ENCODE measurements around the gene TPSG1.

DNA sequence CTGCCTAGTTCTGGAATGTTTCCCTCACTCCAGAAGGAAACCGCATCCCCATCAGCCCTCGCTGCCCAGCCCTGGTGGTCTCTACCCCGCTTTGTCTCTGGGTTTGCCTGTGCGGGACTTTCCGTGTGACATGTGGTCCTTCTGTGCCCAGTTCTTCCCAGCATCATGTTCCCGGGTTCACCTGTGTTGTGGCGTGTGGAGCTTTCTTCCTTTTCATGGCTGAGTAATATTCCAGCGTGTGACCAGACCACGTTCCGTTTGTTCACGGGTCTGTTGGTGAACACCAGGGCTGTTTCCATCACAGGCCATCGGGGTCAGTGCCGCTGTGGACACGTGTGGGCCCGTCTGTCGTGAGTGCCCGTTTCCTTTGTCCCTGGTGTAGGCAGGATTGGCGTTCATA lies 40.1 kb downstream of the TPSG1 start:
- TF ChIP-seq, protein P1, sequence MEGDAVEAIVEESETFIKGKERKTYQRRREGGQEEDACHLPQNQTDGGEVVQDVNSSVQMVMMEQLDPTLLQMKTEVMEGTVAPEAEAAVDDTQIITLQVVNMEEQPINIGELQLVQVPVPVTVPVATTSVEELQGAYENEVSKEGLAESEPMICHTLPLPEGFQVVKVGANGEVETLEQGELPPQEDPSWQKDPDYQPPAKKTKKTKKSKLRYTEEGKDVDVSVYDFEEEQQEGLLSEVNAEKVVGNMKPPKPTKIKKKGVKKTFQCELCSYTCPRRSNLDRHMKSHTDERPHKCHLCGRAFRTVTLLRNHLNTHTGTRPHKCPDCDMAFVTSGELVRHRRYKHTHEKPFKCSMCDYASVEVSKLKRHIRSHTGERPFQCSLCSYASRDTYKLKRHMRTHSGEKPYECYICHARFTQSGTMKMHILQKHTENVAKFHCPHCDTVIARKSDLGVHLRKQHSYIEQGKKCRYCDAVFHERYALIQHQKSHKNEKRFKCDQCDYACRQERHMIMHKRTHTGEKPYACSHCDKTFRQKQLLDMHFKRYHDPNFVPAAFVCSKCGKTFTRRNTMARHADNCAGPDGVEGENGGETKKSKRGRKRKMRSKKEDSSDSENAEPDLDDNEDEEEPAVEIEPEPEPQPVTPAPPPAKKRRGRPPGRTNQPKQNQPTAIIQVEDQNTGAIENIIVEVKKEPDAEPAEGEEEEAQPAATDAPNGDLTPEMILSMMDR (IDR thresholded peaks at IDR 0.05; ENCODE audit: insufficient read depth, low read length, poor library complexity, severe bottlenecking), result no peak
- no peak for TF ChIP-seq EZH2phosphoT487 (conservative IDR thresholded peaks at IDR 0.05; ENCODE audit: low read length)

Data from SU-DHL-6 (cell line).